ENCODE data around the gene ISYNA1.

GRCh38 chr19:18433735-18434398, 4.1 kb downstream of the ISYNA1 start:
- TF ChIP-seq CTCF (conservative IDR thresholded peaks at IDR 0.05; ENCODE audit: low read depth, low read length) (no peak), SMC3 (IDR thresholded peaks at IDR 0.05; ENCODE audit: low read depth, low read length) (no peak), USF2 (IDR thresholded peaks at IDR 0.05; ENCODE audit: low read depth, low read length) (no peak), RCOR1 (IDR thresholded peaks at IDR 0.05; ENCODE audit: insufficient replicate concordance, low read length) (no peak), FOS (IDR thresholded peaks at IDR 0.05; ENCODE audit: low read depth, low read length) (no peak), RAD21 (IDR thresholded peaks at IDR 0.05; ENCODE audit: low read length) (no peak), RFX5 (IDR thresholded peaks at IDR 0.05; ENCODE audit: low read depth, low read length) (no peak), POLR2A (IDR thresholded peaks at IDR 0.05; ENCODE audit: low read depth, low read length) (no peak), BHLHE40 (IDR thresholded peaks at IDR 0.05; ENCODE audit: low read depth, low read length) (no peak), NFE2L2 (IDR thresholded peaks at IDR 0.05; ENCODE audit: low read depth, low read length) (no peak), CHD1 (IDR thresholded peaks at IDR 0.05; ENCODE audit: low read depth, low read length) (no peak), MXI1 (IDR thresholded peaks at IDR 0.05; ENCODE audit: borderline replicate concordance, low read depth, low read length) (no peak), ELK1 (IDR thresholded peaks at IDR 0.05; ENCODE audit: borderline replicate concordance, low read depth, low read length) (no peak), MAFK (IDR thresholded peaks at IDR 0.05; ENCODE audit: low read depth, low read length) (no peak)
